OCI-LY1 (cell line): ENCODE measurements around the gene NUDT9.

Experiments
- EZH2 ChIP-seq: fragments of 200-600 bp; sonication (generic), shearing (Covaris generic); IDR thresholded peaks from 2 replicates; pipeline ENCODE4 v1.8.0; 2017; ENCODE audit warnings: borderline replicate concordance, mixed run types, mild to moderate bottlenecking, antibody characterized with exemption, low read length, moderate library complexity, mixed read lengths
- TF ChIP-seq, protein P1 (sequence below): fragments of 200-600 bp; sonication (generic), shearing (Covaris generic); IDR thresholded peaks from 2 replicates; pipeline ENCODE4 v1.5.1; 2017; ENCODE audit warnings: mild to moderate bottlenecking, antibody characterized with exemption, low read length, moderate library complexity, mixed read lengths

DNA sequence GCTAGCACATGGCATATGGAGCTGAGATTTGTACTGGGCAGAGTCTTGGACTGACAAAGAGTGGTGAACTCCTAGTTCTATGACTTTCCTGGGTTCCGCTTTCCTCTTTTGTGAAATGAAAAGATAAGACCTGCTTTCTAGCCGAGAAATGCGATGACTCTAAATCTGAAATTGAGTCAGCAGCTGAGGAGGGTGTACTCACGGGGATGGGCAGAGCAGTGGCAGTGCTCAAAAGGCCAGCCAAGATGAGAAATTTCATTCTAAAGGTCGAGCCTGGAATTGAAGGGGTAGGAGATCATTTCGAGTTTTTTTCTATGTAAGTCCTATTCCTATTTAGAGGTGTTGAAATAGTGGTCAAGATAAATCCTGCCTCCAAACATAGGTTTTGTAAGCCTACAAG lies 47.0 kb downstream of the NUDT9 start:
- TF ChIP-seq, protein P1, sequence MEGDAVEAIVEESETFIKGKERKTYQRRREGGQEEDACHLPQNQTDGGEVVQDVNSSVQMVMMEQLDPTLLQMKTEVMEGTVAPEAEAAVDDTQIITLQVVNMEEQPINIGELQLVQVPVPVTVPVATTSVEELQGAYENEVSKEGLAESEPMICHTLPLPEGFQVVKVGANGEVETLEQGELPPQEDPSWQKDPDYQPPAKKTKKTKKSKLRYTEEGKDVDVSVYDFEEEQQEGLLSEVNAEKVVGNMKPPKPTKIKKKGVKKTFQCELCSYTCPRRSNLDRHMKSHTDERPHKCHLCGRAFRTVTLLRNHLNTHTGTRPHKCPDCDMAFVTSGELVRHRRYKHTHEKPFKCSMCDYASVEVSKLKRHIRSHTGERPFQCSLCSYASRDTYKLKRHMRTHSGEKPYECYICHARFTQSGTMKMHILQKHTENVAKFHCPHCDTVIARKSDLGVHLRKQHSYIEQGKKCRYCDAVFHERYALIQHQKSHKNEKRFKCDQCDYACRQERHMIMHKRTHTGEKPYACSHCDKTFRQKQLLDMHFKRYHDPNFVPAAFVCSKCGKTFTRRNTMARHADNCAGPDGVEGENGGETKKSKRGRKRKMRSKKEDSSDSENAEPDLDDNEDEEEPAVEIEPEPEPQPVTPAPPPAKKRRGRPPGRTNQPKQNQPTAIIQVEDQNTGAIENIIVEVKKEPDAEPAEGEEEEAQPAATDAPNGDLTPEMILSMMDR, result no peak
- no peak for TF ChIP-seq EZH2
